Jurkat, Clone E6-1 (cell line): ENCODE measurements around the gene FHOD3.
"Not testable (repeated sequence)": the region's sequence is repeated elsewhere in the genome, so short reads cannot be mapped to it uniquely, and the experiment has no call there.

Source experiments
- DNase-seq: peaks from one replicate; pipeline ENCODE4 v3.0.0-alpha.2; 2011; ENCODE audit warnings: low read depth, low spot score
- H3K4me3 ChIP-seq: 2 replicates; pipeline ENCODE4 v1.5.1; 2011; ENCODE audit warnings: mild to moderate bottlenecking, low read length, control low read depth, moderate library complexity

FHOD3 gene

GRCh38 chr18:36759167-36759776, 461.8 kb downstream of the FHOD3 start:
- DNase-seq: no peak
- H3K4me3 ChIP-seq: no peak overlapping the region

DNA sequence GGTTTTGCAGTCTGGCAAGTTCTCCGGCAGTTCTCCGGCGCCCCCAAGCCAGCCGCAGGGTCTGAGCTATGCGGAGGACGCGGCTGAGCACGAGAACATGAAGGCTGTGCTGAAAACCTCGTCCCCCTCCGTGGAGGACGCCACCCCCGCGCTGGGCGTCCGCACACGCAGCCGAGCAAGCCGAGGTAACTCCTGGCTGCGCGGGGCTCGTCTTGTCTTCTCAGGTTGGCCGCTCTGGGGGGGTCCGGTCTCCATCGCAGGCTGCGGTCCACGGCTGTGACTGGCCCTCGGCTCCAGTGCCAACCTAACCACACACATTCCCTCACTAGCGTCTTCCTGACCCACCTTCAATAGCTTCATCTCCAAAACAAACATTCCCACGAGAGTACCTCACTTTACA, 463.1 kb downstream of the FHOD3 start:
- DNase-seq: no peak

DNA sequence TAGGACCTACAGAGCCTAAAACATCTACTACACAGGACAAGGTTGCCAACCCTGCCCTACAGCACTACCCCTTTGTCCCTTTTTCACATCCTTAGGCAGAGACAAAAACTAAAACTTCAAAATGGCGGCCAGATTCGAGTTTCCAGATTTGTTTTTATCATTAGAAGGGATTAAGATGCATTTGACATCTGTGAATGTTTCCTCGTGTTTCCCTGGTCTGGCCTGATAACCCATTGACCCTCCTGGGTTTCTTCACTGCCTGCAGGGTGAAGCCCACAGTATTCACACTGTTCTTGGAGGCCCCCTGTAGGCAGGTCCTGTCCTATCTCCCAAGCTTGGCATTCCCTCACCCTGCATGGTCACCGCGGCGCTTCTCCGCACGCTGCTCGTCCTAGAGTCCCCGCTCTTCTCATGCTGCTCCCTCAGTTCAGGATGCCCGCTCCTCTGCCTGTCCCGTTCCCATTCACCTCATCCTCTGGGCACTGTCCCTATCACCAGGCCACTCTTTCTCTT, 463.7 kb downstream of the FHOD3 start:
- no peak for DNase-seq
- H3K4me3 ChIP-seq: no peak overlapping the region

More for the DNA sequence above, 463.1 kb downstream of the FHOD3 start:
- H3K4me3 ChIP-seq: no peak overlapping the region

GRCh38 chr18:36762074-36762473, 464.6 kb downstream of the FHOD3 start:
- no peak overlapping the region for H3K4me3 ChIP-seq
- no peak for DNase-seq

DNA sequence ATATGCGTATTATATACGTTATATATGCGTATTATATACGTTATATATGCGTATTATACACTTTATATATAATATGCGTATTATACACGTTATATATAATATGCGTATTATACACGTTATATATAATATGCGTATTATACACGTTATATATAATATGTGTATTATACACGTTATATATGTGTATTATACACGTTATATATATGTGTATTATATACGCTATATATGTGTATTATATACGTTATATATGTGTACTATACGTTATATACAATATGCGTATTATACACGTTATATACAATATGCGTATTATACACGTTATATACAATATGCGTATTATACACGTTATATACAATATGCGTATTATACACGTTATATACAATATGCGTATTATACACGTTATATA, 465.5 kb downstream of the FHOD3 start:
- not testable (repeated sequence) for DNase-seq

GRCh38 chr18:36766836-36767235, 469.3 kb downstream of the FHOD3 start:
- H3K4me3 ChIP-seq: no peak overlapping the region
- DNase-seq: no peak

More for the DNA sequence above, 465.5 kb downstream of the FHOD3 start:
- not testable (repeated sequence) for H3K4me3 ChIP-seq

DNA sequence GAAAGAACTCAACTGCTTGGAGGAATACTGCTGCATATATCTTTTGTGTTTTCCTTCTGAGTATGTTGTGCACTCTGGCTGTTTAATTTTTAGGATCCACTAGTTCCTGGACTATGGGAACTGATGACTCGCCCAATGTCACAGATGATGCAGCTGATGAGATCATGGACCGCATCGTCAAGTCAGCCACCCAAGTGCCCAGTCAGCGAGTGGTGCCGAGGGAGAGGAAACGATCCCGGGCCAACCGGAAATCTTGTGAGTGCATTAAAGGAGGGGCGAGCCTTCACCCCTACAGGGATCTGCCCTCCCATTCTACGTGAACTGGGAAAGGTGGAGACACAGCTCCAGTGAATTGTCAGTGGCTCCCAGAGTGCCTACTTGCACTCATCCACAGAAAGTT, 471.7 kb downstream of the FHOD3 start:
- no peak overlapping the region for H3K4me3 ChIP-seq
- no peak for DNase-seq

GRCh38 chr18:36769611-36770314, 472.2 kb downstream of the FHOD3 start:
- DNase-seq: no peak

GRCh38 chr18:36770315-36770946, 472.9 kb downstream of the FHOD3 start:
- no peak for DNase-seq
- H3K4me3 ChIP-seq: no peak overlapping the region

More at GRCh38 chr18:36769611-36770314, 472.2 kb downstream of the FHOD3 start:
- H3K4me3 ChIP-seq: no peak overlapping the region

DNA sequence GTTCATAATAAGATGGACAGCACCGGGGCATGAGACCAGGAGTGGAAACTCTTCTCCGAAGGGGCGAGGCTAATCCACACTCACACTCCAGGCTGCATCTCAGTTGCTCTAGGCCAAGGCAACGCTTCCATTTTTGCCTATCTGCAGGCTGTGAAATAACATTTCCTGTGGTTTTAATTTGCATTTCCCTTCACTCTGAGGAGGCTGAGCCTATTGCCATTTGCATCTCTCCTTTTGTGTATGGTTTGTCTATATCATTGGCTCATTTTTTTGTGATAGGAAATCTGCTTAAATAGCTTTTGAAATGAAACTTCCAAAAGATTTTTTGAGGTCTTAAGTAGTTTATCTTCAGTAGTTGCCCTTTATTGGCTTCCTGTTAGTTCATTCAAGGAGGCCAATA, 473.7 kb downstream of the FHOD3 start:
- H3K4me3 ChIP-seq: no peak overlapping the region
- peak; percentile 72 for DNase-seq

GRCh38 chr18:36772241-36772723, 474.8 kb downstream of the FHOD3 start:
- no peak overlapping the region for H3K4me3 ChIP-seq
- no peak for DNase-seq

GRCh38 chr18:36775396-36775795, 477.9 kb downstream of the FHOD3 start:
- H3K4me3 ChIP-seq: no peak overlapping the region
- no peak for DNase-seq

DNA sequence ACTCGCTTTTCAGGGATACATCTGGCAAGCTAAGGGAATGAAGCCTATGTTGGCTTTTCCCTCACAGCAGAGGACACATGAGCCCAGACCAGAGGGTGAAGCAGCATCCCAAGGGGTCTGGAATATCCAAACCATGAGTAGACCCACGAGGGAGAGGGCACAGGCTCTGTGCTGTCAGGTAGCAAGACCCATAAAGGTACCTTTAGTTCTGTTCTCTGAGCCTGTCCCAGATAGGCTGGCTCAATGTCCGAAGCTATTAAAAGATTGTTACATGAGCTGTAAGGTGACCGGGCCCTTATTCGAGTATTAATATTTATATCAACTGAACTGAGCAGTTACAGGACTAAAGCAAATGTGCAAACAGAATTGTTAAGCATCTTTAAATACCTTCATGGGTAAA, 479.1 kb downstream of the FHOD3 start:
- no peak overlapping the region for H3K4me3 ChIP-seq
- DNase-seq: no peak

- no peak overlapping the region for H3K4me3 ChIP-seq
- DNase-seq: no peak
Observed at GRCh38 chr18:36777566-36777965, 480.1 kb downstream of the FHOD3 start.

GRCh38 chr18:36780748-36781147, 483.2 kb downstream of the FHOD3 start:
- H3K4me3 ChIP-seq: no peak overlapping the region
- no peak for DNase-seq

DNA sequence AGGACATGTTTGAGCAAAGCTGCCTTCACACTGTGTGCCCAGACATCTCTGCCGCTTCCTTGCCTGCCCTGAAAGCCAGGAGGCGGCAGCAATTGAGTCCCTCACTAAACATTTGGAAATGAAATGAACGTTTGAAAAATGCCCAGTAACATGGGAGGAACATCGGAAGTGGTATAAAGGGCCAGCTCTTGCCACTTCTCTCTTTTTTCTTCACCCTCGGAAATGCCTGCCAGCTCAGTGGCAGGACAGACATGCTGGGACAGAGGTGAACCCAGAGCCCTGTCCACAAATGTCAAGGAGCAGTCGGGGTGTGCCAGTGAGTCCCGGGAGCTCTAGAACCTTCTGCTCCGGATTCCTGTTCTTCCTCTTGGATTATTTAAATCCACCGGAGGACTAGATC, 485.2 kb downstream of the FHOD3 start:
- H3K4me3 ChIP-seq: no peak overlapping the region
- DNase-seq: no peak

DNA sequence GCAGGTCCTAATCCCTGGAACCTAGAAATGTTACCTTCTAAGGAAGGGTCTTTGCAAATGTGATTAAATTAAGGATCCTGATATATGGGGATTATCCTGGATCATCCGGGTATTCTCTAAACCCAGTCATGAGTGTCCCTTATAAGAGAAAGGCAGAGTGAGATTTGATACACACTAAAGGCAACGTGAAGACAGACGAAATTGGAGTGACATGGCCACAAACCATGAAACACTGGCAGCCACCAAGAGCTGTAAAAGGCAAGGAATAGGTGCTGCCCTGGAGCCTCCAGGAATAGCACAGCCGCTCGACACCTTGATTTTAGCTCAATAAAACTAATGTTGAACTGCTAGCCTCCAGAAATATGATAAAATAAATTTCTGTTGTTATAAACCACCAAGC, 486.3 kb downstream of the FHOD3 start:
- H3K4me3 ChIP-seq: no peak overlapping the region
- no peak for DNase-seq

- DNase-seq: no peak
- H3K4me3 ChIP-seq: no peak overlapping the region
Observed at GRCh38 chr18:36786686-36787085, 489.2 kb downstream of the FHOD3 start.

DNA sequence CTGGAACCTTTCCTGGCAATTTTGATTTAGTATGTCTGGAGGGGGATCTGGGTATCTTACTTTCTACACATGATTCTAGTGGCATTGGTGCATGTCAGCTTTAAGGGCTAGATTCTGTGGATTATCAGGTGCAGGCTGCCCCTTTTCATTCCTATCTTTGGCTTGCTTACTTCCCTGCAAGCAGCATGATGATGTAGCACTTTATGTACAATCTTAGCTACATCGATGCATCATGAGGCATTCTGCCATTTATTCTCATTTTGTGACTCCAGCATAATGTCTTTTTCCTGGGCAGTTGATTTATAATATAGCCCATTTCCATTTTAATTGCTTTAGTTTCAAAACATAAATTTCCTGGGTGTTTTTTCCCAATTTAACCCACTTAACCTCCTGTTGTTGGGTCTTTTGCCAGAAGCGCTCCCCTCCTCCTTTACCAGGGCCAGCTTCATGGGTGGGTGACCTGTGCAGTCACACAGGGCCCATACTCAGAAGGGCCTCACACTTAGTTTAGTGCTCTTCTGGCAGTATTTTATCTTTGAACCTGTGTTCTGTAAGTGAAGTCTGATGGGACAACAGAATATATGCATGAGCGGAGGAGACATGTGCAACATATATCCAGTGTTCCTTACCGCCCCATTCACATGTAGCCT, 495.2 kb downstream of the FHOD3 start:
- no peak for DNase-seq
- no peak overlapping the region for H3K4me3 ChIP-seq
